HepG2 (cell line): Measurements from ENCODE around the gene NAPEPLD. TPM values are rescaled to one million over a fixed set of nuclear protein-coding genes. Genes with fewer than 3 reads are reported as not detected.
A peak's percentile ranks its signal among the peaks of the same experiment; 100 is the strongest.

Experiments used
- ATAC-seq: fragments of 200-7000 bp; cut with Tn5 transposase; 3 replicates; pipeline ENCODE4 v1.9.1; 2020; ENCODE audit warnings: mild to moderate bottlenecking, moderate library complexity
- BruUV-seq: library from RNA; stranded (reverse); fragments of 400-500 nt; replicated peaks from 2 replicates; lab custom pipeline; 2021; lab: Mats Ljungman, UMichigan
- CTCF ChIA-PET: fragments of 300-600 bp; formaldehyde crosslinking; extraction: SDS; loops from one replicate; lab custom pipeline; 2021; ENCODE audit warnings: low total read pairs, inconsistent platforms, low intra/inter-chr PET ratio; lab: Yijun Ruan, JAX
- POLR2A ChIA-PET: fragments of 350-600 bp; sonication (Branson Sonifier 250); formaldehyde crosslinking; loops from one replicate; lab custom pipeline; 2020; ENCODE audit warnings: antibody characterized with exemption, inconsistent platforms; lab: Yijun Ruan, JAX
- DNase-seq: peaks from one replicate; pipeline ENCODE4 v3.0.0-alpha.2; 2015; ENCODE audit warnings: low spot score
- FAIRE-seq: peaks from 3 replicates; lab custom pipeline; 2011; peaks lifted over from hg19 to GRCh38; lab: Jason Lieb, UNC
- H2AFZ ChIP-seq: one replicate; pipeline ENCODE4 v1.6.1; 2011; ENCODE audit warnings: low read length, inconsistent platforms
- H3K27ac ChIP-seq: fragments of 300-600 bp; 3 replicates; pipeline ENCODE4 v1.8.0; 2011; ENCODE audit warnings: mixed run types, mild to moderate bottlenecking, mixed read lengths, low read length, inconsistent platforms; ENCODE audit not compliant: insufficient read depth; ENCODE audit errors: extremely low read length
- H3K27me3 ChIP-seq, 2 experiments: fragments of 200-600 bp in 1 of 2; 2 replicates in 1 of 2; 3 replicates in 1 of 2; pipeline versions ENCODE4 v1.6.0 to v1.8.0; 2011; ENCODE audit warnings: low read length in 2 of 2, mild to moderate bottlenecking in 2 of 2, moderate library complexity in 2 of 2, inconsistent platforms in 1 of 2; ENCODE audit not compliant: insufficient read depth in 2 of 2, control insufficient read depth in 1 of 2
- H3K36me3 ChIP-seq, 2 experiments: fragments of 200-600 bp in 1 of 2; replicated peaks in 1 of 2; 2 replicates in 1 of 2; 3 replicates in 1 of 2; pipeline versions ENCODE4 v1.5.1 to v1.8.0; 2011; ENCODE audit warnings: low read length in 2 of 2, inconsistent platforms in 1 of 2; ENCODE audit not compliant: insufficient read depth in 2 of 2, control insufficient read depth in 1 of 2
- H3K4me1 ChIP-seq: 2 replicates; pipeline ENCODE4 v1.5.1; 2012; ENCODE audit warnings: low read length, inconsistent platforms; ENCODE audit not compliant: insufficient read depth
- H3K4me2 ChIP-seq: 2 replicates; pipeline ENCODE4 v1.6.0; 2011; ENCODE audit warnings: low read depth, low read length, inconsistent platforms
- H3K4me3 ChIP-seq, 3 experiments: fragments of 200-600 bp in 1 of 3; sonication (generic), shearing (Covaris generic) in 1 of 3; replicated peaks in 1 of 3; 2 replicates each; pipeline ENCODE4 v1.5.1; 2011 to 2016; ENCODE audit warnings: low read length in 3 of 3, inconsistent platforms in 2 of 3, low read depth in 2 of 3, mild to moderate bottlenecking in 2 of 3, control low read depth in 1 of 3, mixed read lengths in 1 of 3; ENCODE audit not compliant: insufficient read depth in 1 of 3
- H3K79me2 ChIP-seq: one replicate; pipeline ENCODE4 v1.6.1; 2011; ENCODE audit warnings: low read length, inconsistent platforms; ENCODE audit not compliant: insufficient read depth
- H3K9ac ChIP-seq: 2 replicates; pipeline ENCODE4 v1.6.0; 2011; ENCODE audit warnings: mild to moderate bottlenecking, low read depth, low read length, inconsistent platforms; ENCODE audit not compliant: insufficient read depth
- H3K9me3 ChIP-seq: 2 replicates; pipeline ENCODE4 v1.5.1; 2012; ENCODE audit warnings: mild to moderate bottlenecking, low read length
- H4K20me1 ChIP-seq: 2 replicates; pipeline ENCODE4 v1.6.0; 2011; ENCODE audit warnings: inconsistent platforms, mild to moderate bottlenecking, low read length, moderate library complexity; ENCODE audit not compliant: insufficient read depth
- EHMT2 ChIP-seq: fragments of 200-600 bp; sonication (generic); IDR thresholded peaks from 2 replicates; pipeline ENCODE4 v1.7.0; 2017; ENCODE audit warnings: antibody characterized with exemption, low read depth, low read length, borderline replicate concordance
- LRRFIP1 ChIP-seq: sonication (generic); formaldehyde crosslinking; conservative IDR thresholded peaks from 2 replicates; pipeline ENCODE4 v1.4.0; 2020; ENCODE audit warnings: missing genetic modification reagents
- SYNCRIP ChIP-seq: fragments of 200-400 bp; formaldehyde crosslinking; IDR thresholded peaks from 2 replicates; pipeline ENCODE4 v1.6.1; 2018; ENCODE audit warnings: mild to moderate bottlenecking, low read depth, low read length; ENCODE audit not compliant: insufficient read depth
- ZBTB38 ChIP-seq: sonication (generic); formaldehyde crosslinking; IDR thresholded peaks from 2 replicates; pipeline ENCODE4 v1.5.1; 2020; ENCODE audit warnings: mild to moderate bottlenecking, missing genetic modification reagents
- ZNF264 ChIP-seq: sonication (generic); formaldehyde crosslinking; IDR thresholded peaks from 2 replicates; pipeline ENCODE4 v1.4.0; 2020; ENCODE audit warnings: missing genetic modification reagents
- ZNF329 ChIP-seq: sonication (generic); formaldehyde crosslinking; IDR thresholded peaks from 2 replicates; pipeline ENCODE4 v1.9.0; 2021; ENCODE audit warnings: low read depth, mild to moderate bottlenecking, missing genetic modification reagents
- ZNF512B ChIP-seq: sonication (generic); formaldehyde crosslinking; IDR thresholded peaks from 2 replicates; pipeline ENCODE4 v1.5.1; 2020; ENCODE audit warnings: missing genetic modification reagents, mild to moderate bottlenecking, borderline replicate concordance
- ZNF546 ChIP-seq: sonication (generic); formaldehyde crosslinking; conservative IDR thresholded peaks from 2 replicates; pipeline ENCODE4 v1.8.1; 2023; ENCODE audit warnings: mild to moderate bottlenecking, missing genetic modification reagents
- ZNF552 ChIP-seq: sonication (generic); formaldehyde crosslinking; IDR thresholded peaks from 2 replicates; pipeline ENCODE4 v1.9.0; 2022; ENCODE audit warnings: missing genetic modification reagents, mild to moderate bottlenecking, borderline replicate concordance
- ZNF782 ChIP-seq: sonication (generic); formaldehyde crosslinking; IDR thresholded peaks from 2 replicates; pipeline ENCODE4 v1.4.0; 2020; ENCODE audit warnings: missing genetic modification reagents, mild to moderate bottlenecking, borderline replicate concordance
- WGBS: methylation state at CpG from one replicate; pipeline ENCODE4 v1.1.6; 2017; ENCODE audit warnings: low lambda C conversion rate; 5-methylcytosine and 5-hydroxymethylcytosine counted together
- in situ Hi-C: cut with HindIII; loops from 2 replicates; pipeline ENCODE4 v1.10.0; 2017; ENCODE audit warnings: low pct_unique_long_range_greater_than_20kb; ENCODE audit not compliant: extremely low pct_ligation_motif_present
- intact Hi-C: fragments of 100-400 bp; cut with micrococcal nuclease; formaldehyde crosslinking; loops from one replicate; pipeline ENCODE4 v1.10.0; 2022; ENCODE audit not compliant: unreplicated experiment
- polyA plus RNA-seq, 8 experiments: library from polyadenylated mRNA; depleted of rRNA in 3 of 8; stranded (reverse) in 7 of 8; unstranded in 1 of 8; fragments of >200 nt; fragmentation: Illumina TruSeq in 4 of 8; extraction: Trizol in 4 of 8; gene quantifications; 2 replicates each; pipeline versions ENCODE4 v1.2.1 to v1.2.3, GENCODE V29; 2011 to 2016; ENCODE audit warnings: low read depth in 4 of 8, missing spikeins in 1 of 8, mixed read lengths in 1 of 8; ENCODE audit not compliant: insufficient read depth in 1 of 8
- total RNA-seq, 5 experiments: library from RNA; depleted of rRNA; stranded (reverse); fragments of >200 nt; fragmentation: Illumina TruSeq; extraction: Trizol; gene quantifications; 2 replicates each; pipeline ENCODE4 v1.2.3, GENCODE V29; 2016; ENCODE audit warnings: low read depth in 1 of 5
- TF ChIP-seq, protein P1 (sequence below): sonication (generic); formaldehyde crosslinking; IDR thresholded peaks from 2 replicates; pipeline ENCODE4 v1.4.0; 2020; ENCODE audit warnings: low read depth, mild to moderate bottlenecking, missing genetic modification reagents

Gene NAPEPLD
- total and polyA plus RNA-seq, 2 of the 13 experiments (the other 11 are each of a cell fraction or from before 2014, with no cell fraction given): 3.4 to 5.6 TPM

- Histone ChIP-seq H3K27ac (peak overlapping the region; percentile 90), H4K20me1 (no peaks in the 10 kb centered on the region), H3K4me2 (peak overlapping the region; percentile 75), H3K9me3 (no peaks in the 10 kb centered on the region), H2AFZ (no peak overlapping the region), H3K36me3 (no peaks in the 10 kb centered on the region), H3K27me3 (no peaks in the 10 kb centered on the region), H3K79me2 (peaks cover 27% of the 10 kb centered on the region), H3K4me3 (peak overlapping the region in 1 of 3 experiments; percentile 81; a peak in 1 of 6 replicates), H3K9ac (peak overlapping the region; percentile 86; the same call in 1 of the 2 replicates), H3K4me1 (peaks cover 72% of the 10 kb centered on the region)
- FAIRE-seq: peak; percentile 12
- ATAC-seq: no peak; the same call in 2 of the 3 replicates
- 94% methylated on average over 11 of the region's 11 CpGs for WGBS
- ChIA-PET POLR2A (interaction anchor here (0.7 to 1.8 kb wide), 3 partner anchors 43 to 335 kb away, joined by 3 to 12 read pairs (median 3); partner anchors contain the start of genes ARMC10 and FBXL13), CTCF (no interaction called here)
- in situ Hi-C loops (no loop called here), intact Hi-C loops (loop anchor here (1.0 to 5.0 kb wide), 2 partner anchors 42 to 74 kb away; partner anchors contain the start of gene ARMC10)
- TSS peak; percentile 71 for BruUV-seq
- no peak for DNase-seq
- TF ChIP-seq ZNF782 (CRISPR knock-in tag) (no peak), ZNF329 (CRISPR knock-in tag) (no peak), ZNF512B (CRISPR knock-in tag) (0 out of 2 replicates have a peak, but pooled peaks have one; percentile 13), ZNF546 (CRISPR knock-in tag) (no peak), LRRFIP1 (CRISPR knock-in tag) (no peak), ZNF552 (CRISPR knock-in tag) (no peak), ZBTB38 (CRISPR knock-in tag) (peak; percentile 18; the same call in 1 of the 2 replicates), ZNF264 (0 out of 2 replicates have a peak, but pooled peaks have one; percentile 0), EHMT2 (peak; percentile 72; the same call in 1 of the 2 replicates), SYNCRIP (no peak)
- TF ChIP-seq, protein P1, sequence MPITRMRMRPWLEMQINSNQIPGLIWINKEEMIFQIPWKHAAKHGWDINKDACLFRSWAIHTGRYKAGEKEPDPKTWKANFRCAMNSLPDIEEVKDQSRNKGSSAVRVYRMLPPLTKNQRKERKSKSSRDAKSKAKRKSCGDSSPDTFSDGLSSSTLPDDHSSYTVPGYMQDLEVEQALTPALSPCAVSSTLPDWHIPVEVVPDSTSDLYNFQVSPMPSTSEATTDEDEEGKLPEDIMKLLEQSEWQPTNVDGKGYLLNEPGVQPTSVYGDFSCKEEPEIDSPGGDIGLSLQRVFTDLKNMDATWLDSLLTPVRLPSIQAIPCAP (CRISPR knock-in tag): no peak
Measured at GRCh38 chr7:103149808-103150180, 895 bp upstream of the NAPEPLD start.
